ENCODE measurements around the gene HGD.

GRCh38 chr3:120640231-120640630, 41.8 kb downstream of the HGD start:
- TF ChIP-seq, protein P1, sequence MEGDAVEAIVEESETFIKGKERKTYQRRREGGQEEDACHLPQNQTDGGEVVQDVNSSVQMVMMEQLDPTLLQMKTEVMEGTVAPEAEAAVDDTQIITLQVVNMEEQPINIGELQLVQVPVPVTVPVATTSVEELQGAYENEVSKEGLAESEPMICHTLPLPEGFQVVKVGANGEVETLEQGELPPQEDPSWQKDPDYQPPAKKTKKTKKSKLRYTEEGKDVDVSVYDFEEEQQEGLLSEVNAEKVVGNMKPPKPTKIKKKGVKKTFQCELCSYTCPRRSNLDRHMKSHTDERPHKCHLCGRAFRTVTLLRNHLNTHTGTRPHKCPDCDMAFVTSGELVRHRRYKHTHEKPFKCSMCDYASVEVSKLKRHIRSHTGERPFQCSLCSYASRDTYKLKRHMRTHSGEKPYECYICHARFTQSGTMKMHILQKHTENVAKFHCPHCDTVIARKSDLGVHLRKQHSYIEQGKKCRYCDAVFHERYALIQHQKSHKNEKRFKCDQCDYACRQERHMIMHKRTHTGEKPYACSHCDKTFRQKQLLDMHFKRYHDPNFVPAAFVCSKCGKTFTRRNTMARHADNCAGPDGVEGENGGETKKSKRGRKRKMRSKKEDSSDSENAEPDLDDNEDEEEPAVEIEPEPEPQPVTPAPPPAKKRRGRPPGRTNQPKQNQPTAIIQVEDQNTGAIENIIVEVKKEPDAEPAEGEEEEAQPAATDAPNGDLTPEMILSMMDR (IDR thresholded peaks at IDR 0.05): no peak
- TF ChIP-seq POLR2A (IDR thresholded peaks at IDR 0.05) (no peak), EP300 (IDR thresholded peaks at IDR 0.05) (no peak)
